Testis (tissue), 3 donors: ENCODE results near the gene TESMIN. TPM values are rescaled to one million over a fixed set of nuclear protein-coding genes. Genes with fewer than 3 reads are reported as not detected.

ENCODE experiments used
- DNase-seq: peaks from one replicate; pipeline ENCODE4 v3.0.0-alpha.2; 2019
- H3K27ac ChIP-seq, 2 donors: fragments of 200-600 bp; sonication (generic); one replicate each; pipeline ENCODE4 v1.5.1; 2019
- H3K27me3 ChIP-seq: fragments of 200-600 bp; sonication (generic); one replicate; pipeline ENCODE4 v1.5.1; 2019
- H3K36me3 ChIP-seq: fragments of 200-600 bp; sonication (generic); one replicate; pipeline ENCODE4 v1.5.1; 2017; ENCODE audit warnings: low read depth; ENCODE audit errors: missing control alignments
- H3K4me1 ChIP-seq: fragments of 200-600 bp; sonication (generic); one replicate; pipeline ENCODE4 v1.5.1; 2019
- H3K4me3 ChIP-seq, 2 donors: fragments of 200-600 bp; sonication (generic); one replicate each; pipeline ENCODE4 v1.5.1; 2017 to 2019
- H3K9me3 ChIP-seq: fragments of 200-600 bp; sonication (generic); one replicate; pipeline ENCODE4 v1.5.1; 2017
- CTCF ChIP-seq, 3 experiments: fragments of 450-650 bp in 2 of 3; fragments of 200-600 bp in 1 of 3; sonication (generic) in 1 of 3; IDR thresholded peaks; one replicate each; pipeline ENCODE4 v1.5.1; 2016 to 2019; ENCODE audit warnings: antibody characterized with exemption in 3 of 3, mild to moderate bottlenecking in 2 of 3, moderate library complexity in 1 of 3
- POLR2A ChIP-seq: fragments of 450-650 bp; IDR thresholded peaks from one replicate; pipeline ENCODE4 v1.6.1; 2017; ENCODE audit warnings: antibody characterized with exemption, mild to moderate bottlenecking, moderate library complexity
- WGBS, 2 donors: methylation state at CpG; one replicate each; pipeline ENCODE4 v1.1.5; 2018; 5-methylcytosine and 5-hydroxymethylcytosine counted together
- intact Hi-C: fragments of 100-400 bp; cut with DNase I; formaldehyde crosslinking; loops from one replicate; pipeline ENCODE4 v1.15.1; 2023; ENCODE audit warnings: low total_unique reads
- polyA plus RNA-seq: library from polyadenylated mRNA; stranded (reverse); fragments of 350-450 nt; fragmentation: Illumina TruSeq; extraction: RNeasy Lipid Tissue Mini Kit (QIAGEN cat#74804); gene quantifications from one replicate; pipeline ENCODE4 v1.2.3, GENCODE V29; 2014; ENCODE audit warnings: low read depth, low replicate concordance; ENCODE audit not compliant: insufficient read depth
- total RNA-seq, 2 donors: library from RNA; depleted of rRNA; stranded (reverse); fragments of >200 nt; gene quantifications; one replicate each; pipeline ENCODE4 v1.2.3, GENCODE V29; 2016

TESMIN gene
- total and polyA plus RNA-seq, 3 donors from 2014 or later = 60.4 to 127 (median 72.2) TPM

DNA sequence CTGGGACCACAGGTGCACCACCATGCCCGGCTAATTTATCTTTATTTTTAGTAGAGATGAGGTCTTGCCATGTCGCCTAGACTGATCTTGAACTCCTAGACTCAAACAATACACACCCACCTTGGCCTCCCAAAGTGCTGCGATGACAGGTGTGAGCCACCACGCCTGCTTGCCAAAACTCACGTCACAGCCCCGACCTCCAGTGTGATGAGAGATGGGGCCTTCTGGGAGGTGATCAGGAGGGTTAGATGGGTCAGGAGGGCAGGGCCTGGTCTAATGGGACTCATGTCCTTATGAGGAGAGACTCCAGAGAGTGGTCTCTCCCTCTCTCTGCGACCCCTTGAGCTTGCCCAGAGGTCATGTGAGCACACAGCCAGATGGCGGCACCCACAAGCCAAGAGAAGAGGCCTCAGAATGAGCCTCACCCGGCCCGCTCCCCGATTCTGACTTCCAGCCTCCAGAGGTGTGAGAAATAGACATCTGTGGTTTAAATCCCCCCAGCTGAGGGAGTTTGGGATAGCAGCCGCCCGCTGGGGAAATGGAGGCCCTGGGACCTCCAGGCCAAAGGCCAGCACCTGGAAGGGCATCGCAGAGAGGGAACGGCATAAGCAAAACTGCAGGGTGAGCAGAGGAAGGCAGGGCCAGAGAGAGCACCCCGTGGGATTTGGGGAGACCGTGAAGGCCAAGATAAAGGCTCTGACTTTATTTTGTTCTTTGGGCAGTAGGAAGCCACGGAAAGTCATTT is 91.1 kb downstream of the TESMIN start:
- no peak for DNase-seq
- Histone ChIP-seq H3K9me3 (no peaks in the 10 kb centered on the region), H3K27me3 (no peaks in the 10 kb centered on the region), H3K27ac (no peak overlapping the region), H3K4me3 (no peak overlapping the region), H3K36me3 (no peaks in the 10 kb centered on the region), H3K4me1 (peaks cover 11% of the 10 kb centered on the region)
- WGBS, 2 donors = 94 to 98% methylated on average over 15 to 18 of the region's 18 CpGs
- intact Hi-C loops = no loop called here
- TF ChIP-seq CTCF (IDR thresholded peaks at IDR 0.05) = no peak
- no peak for TF ChIP-seq POLR2A

DNA sequence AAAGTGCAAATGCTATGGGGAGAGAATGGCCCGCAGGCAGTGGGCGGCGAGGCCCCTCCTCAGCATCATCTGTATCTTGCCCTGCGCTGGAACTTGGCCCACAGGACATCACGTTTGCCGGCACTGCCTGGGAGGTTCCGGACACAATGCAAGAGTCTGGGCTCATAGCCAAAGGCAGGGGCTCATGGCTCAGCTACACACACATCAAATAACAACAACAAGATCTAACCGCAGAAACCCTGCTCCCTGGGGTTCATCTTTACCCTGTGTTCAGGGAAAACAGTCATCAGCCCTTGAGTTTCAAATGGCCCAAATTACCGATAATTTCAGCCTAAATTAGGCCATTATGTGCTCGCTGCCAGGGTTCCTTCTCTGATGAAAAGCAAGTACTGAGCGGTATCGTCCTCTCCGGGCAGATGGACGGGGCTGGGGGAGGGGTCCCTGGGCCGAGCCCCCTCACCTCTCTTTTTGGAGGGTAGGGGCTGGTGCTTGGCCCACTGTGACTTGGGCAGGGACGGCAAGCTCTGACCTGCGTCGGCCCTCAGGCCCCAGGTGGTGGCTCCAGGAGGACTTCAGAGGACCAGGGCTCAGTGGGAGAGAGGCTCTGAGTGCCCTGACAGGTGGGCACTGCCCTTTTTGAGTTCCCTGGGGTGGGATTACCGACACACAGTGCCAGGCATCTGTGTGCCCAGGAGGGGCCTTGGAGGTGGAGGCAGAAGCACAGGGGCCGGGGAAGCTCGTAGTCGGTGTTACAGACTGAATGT is 92.0 kb downstream of the TESMIN start:
- peak overlapping the region; percentile 31 to 41 for H3K27ac ChIP-seq
- intact Hi-C loops = no loop called here
- 53 to 58% methylated on average over 16 to 22 of the region's 22 CpGs for WGBS, 2 donors
- H3K9me3 ChIP-seq = no peaks in the 10 kb centered on the region
- peaks cover 11% of the 10 kb centered on the region for H3K4me1 ChIP-seq
- H3K36me3 ChIP-seq = no peaks in the 10 kb centered on the region
- DNase-seq = peak; percentile 92
- TF ChIP-seq POLR2A (no peak), CTCF (IDR thresholded peaks at IDR 0.05) (no peak)
- H3K27me3 ChIP-seq = no peaks in the 10 kb centered on the region
- H3K4me3 ChIP-seq = no peak overlapping the region

DNA sequence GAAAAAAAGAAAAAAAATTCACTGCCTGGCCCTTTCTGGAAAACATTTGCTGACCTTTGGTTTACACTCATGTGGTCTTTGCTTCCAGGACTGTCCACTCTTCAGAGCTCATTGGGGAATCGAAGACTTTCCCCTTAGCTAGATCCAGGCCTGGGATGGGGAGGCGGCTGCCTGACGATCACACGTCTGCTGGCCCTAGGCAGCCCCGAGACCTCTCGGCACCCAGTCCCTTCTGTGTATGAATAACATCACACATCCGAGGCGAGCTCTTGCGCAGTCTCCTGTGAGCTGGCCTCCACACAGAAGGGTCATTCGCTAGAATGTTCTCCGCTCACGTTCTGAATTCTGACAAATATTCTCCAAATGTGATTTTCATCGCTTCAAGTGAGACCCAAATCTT is 92.7 kb downstream of the TESMIN start:
- H3K36me3 ChIP-seq = no peaks in the 10 kb centered on the region
- H3K27ac ChIP-seq = peak overlapping the region; percentile 31 to 41
- H3K27me3 ChIP-seq = no peaks in the 10 kb centered on the region
- intact Hi-C loops = no loop called here
- TF ChIP-seq CTCF (IDR thresholded peaks at IDR 0.05) (no peak), POLR2A (no peak)
- peaks cover 11% of the 10 kb centered on the region for H3K4me1 ChIP-seq
- no peaks in the 10 kb centered on the region for H3K9me3 ChIP-seq
- H3K4me3 ChIP-seq = no peak overlapping the region
- 65 to 70% methylated on average over 13 of the region's 13 CpGs for WGBS, 2 donors
- peak; percentile 54 for DNase-seq

DNA sequence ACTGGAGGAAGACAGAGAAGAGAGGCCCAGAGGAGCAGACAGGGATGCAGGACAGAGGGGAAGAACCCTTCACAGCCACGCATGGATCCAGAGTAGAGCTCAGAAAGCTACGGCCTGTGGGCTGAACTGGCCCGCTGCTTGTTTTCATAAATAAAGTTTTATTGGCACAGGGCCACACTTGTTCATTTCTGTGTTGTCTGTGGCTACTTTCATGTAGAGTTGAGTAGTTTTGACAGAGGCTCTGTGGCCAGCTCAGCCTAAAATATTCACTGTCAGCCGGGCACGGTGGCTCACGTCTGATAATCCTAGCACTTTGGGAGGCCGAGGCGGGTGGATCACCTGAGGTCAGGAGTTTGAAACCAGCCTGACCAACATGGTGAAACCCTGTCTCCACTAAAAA is 93.2 kb downstream of the TESMIN start:
- no peak for DNase-seq
- Histone ChIP-seq H3K4me1 (peaks cover 11% of the 10 kb centered on the region), H3K4me3 (no peak overlapping the region), H3K27me3 (no peaks in the 10 kb centered on the region), H3K27ac (peak overlapping the region in 1 of 2 donors; percentile 31), H3K9me3 (no peaks in the 10 kb centered on the region), H3K36me3 (no peaks in the 10 kb centered on the region)
- TF ChIP-seq POLR2A = no peak
- TF ChIP-seq CTCF (IDR thresholded peaks at IDR 0.05) = no peak
- intact Hi-C loops = no loop called here
- WGBS, 2 donors = 94 to 97% methylated on average over 8 of the region's 8 CpGs

Other genes with a start within 250 kb of the TESMIN start
- gene GAL, start 67.0 kb downstream of the TESMIN start, total RNA-seq = 1 to 10 TPM in 1 of 2 donors, not detected in 1; 1.1 TPM
- gene GAL, start 67.0 kb downstream of the TESMIN start, polyA plus RNA-seq = 1.3 TPM
- gene CPT1A, start 90.4 kb upstream of the TESMIN start, total RNA-seq = 10 to 100 TPM; 49.1 to 58.5 TPM
- gene CPT1A, start 90.4 kb upstream of the TESMIN start, polyA plus RNA-seq = 39.2 TPM
- gene MRPL21, start 152.3 kb upstream of the TESMIN start, total RNA-seq = 10 to 100 TPM; 43.2 to 45.0 TPM
- gene MRPL21, start 152.3 kb upstream of the TESMIN start, polyA plus RNA-seq = 96.2 TPM
- gene IGHMBP2, start 152.4 kb upstream of the TESMIN start, total RNA-seq = 10 to 100 TPM; 42.6 to 47.1 TPM
- gene IGHMBP2, start 152.4 kb upstream of the TESMIN start, polyA plus RNA-seq = 68.9 TPM
- gene MRGPRD, start 229.5 kb upstream of the TESMIN start, total RNA-seq = not detected
- not detected for gene MRGPRD, start 229.5 kb upstream of the TESMIN start, polyA plus RNA-seq